T-helper 1 cell treated with Interleukin-12 subunit alpha and Interleukin-12 subunit beta and Interleukin-4 antibody, amounts not matched to agents 30 ng/mL and 1 ng/mL, for 36 hours (primary cell): ENCODE results near the gene TRIM9. TPM values are rescaled to one million over a fixed set of nuclear protein-coding genes. Genes with fewer than 3 reads are reported as not detected.

ENCODE experiments used
- intact Hi-C: fragments of 100-400 bp; cut with micrococcal nuclease; formaldehyde crosslinking; loops from one replicate; pipeline ENCODE4 v1.15.1; 2024
- total RNA-seq: library from RNA; stranded (reverse); gene quantifications from 2 replicates; pipeline ENCODE4 v1.2.3, GENCODE V29; 2022

TRIM9 gene
- total RNA-seq, 1 donor from 2014 or later, result 0.22 TPM

- intact Hi-C loops, result no loop called here
Measured at GRCh38 chr14:51066576-51066975, 28.3 kb downstream of the TRIM9 start.

- intact Hi-C loops, result no loop called here
Measured at GRCh38 chr14:51059032-51059431, 35.9 kb downstream of the TRIM9 start.

- intact Hi-C loops, result no loop called here
Measured at GRCh38 chr14:51058382-51058781, 36.5 kb downstream of the TRIM9 start.

- intact Hi-C loops, result no loop called here
Measured at GRCh38 chr14:51056421-51056820, 38.5 kb downstream of the TRIM9 start.

GRCh38 chr14:51053157-51053556, 41.7 kb downstream of the TRIM9 start:
- intact Hi-C loops, result no loop called here

- intact Hi-C loops, result no loop called here
Measured at GRCh38 chr14:51044961-51045360, 49.9 kb downstream of the TRIM9 start.

- intact Hi-C loops, result no loop called here
Measured at GRCh38 chr14:51041883-51042282, 53.0 kb downstream of the TRIM9 start.

- intact Hi-C loops, result no loop called here
Measured at GRCh38 chr14:51041108-51041531, 53.8 kb downstream of the TRIM9 start.

- intact Hi-C loops, result no loop called here
Measured at GRCh38 chr14:51039252-51039651, 55.7 kb downstream of the TRIM9 start.

- intact Hi-C loops, result no loop called here
Measured at GRCh38 chr14:51035611-51036192, 59.2 kb downstream of the TRIM9 start.

- intact Hi-C loops, result no loop called here
Measured at GRCh38 chr14:51028851-51029754, 65.8 kb downstream of the TRIM9 start.

GRCh38 chr14:51028361-51028760, 66.5 kb downstream of the TRIM9 start:
- intact Hi-C loops, result no loop called here

- intact Hi-C loops, result no loop called here
Measured at GRCh38 chr14:51024377-51024776, 70.5 kb downstream of the TRIM9 start.

GRCh38 chr14:51023964-51024363, 70.9 kb downstream of the TRIM9 start:
- intact Hi-C loops, result no loop called here

GRCh38 chr14:51022769-51023168, 72.1 kb downstream of the TRIM9 start:
- intact Hi-C loops, result no loop called here

- intact Hi-C loops, result no loop called here
Measured at GRCh38 chr14:51020024-51020710, 74.7 kb downstream of the TRIM9 start.

- intact Hi-C loops, result no loop called here
Measured at GRCh38 chr14:51019089-51019488, 75.8 kb downstream of the TRIM9 start.

GRCh38 chr14:51018521-51018920, 76.4 kb downstream of the TRIM9 start:
- intact Hi-C loops, result no loop called here

GRCh38 chr14:51014625-51015024, 80.3 kb downstream of the TRIM9 start:
- intact Hi-C loops, result no loop called here

GRCh38 chr14:51014086-51014485, 80.8 kb downstream of the TRIM9 start:
- intact Hi-C loops, result no loop called here

- intact Hi-C loops, result no loop called here
Measured at GRCh38 chr14:51012055-51012454, 82.8 kb downstream of the TRIM9 start.

GRCh38 chr14:51008446-51008845, 86.5 kb downstream of the TRIM9 start:
- intact Hi-C loops, result no loop called here
